Measurements from ENCODE around the gene PAX2. TPM values are rescaled to one million over a fixed set of nuclear protein-coding genes. Genes with fewer than 3 reads are reported as not detected.

Gene PAX2
- total RNA-seq, 1 experiment from 2014 or later, result 0.09 TPM

GRCh38 chr10:100819424-100819823 is 74.0 kb downstream of the PAX2 start:
- Mint-ChIP-seq H3K9me3 (no peaks in the 10 kb centered on the region), H3K27ac (no peak overlapping the region), H3K36me3 (no peaks in the 10 kb centered on the region), H3K4me3 (no peak overlapping the region), H3K27me3 (ENCODE audit: low read depth) (peaks cover 30% of the 10 kb centered on the region), H3K4me1 (peaks cover 24% of the 10 kb centered on the region)
- CTCF ChIA-PET, result interaction anchor here (1.1 kb wide), 1 partner anchor 59 kb away, joined by 3 read pairs; no protein-coding TSS in a partner anchor
- POLR2A ChIA-PET, result no interaction called here
- TF ChIP-seq USF1 (CRISPR knock-in tag; IDR thresholded peaks at IDR 0.05), result no peak
- TF ChIP-seq ZNF317 (CRISPR knock-in tag; IDR thresholded peaks at IDR 0.05; ENCODE audit: borderline replicate concordance, low read depth), result no peak
- no peak for TF ChIP-seq FOXJ3 (CRISPR knock-in tag; IDR thresholded peaks at IDR 0.05; ENCODE audit: borderline replicate concordance)
- TF ChIP-seq E2F4 (CRISPR knock-in tag; IDR thresholded peaks at IDR 0.05; ENCODE audit: borderline replicate concordance, low read depth), result no peak
- no peak for TF ChIP-seq MYBL2 (CRISPR knock-in tag; IDR thresholded peaks at IDR 0.05)
- no peak for TF ChIP-seq RORB (CRISPR knock-in tag; IDR thresholded peaks at IDR 0.05)
- TF ChIP-seq JUN (CRISPR knock-in tag; IDR thresholded peaks at IDR 0.05), result no peak
- no peak for TF ChIP-seq ZNF416 (CRISPR knock-in tag; IDR thresholded peaks at IDR 0.05)
- TF ChIP-seq USF2 (CRISPR knock-in tag; IDR thresholded peaks at IDR 0.05), result no peak
- no peak for TF ChIP-seq ZNF532 (CRISPR knock-in tag; IDR thresholded peaks at IDR 0.05; ENCODE audit: borderline replicate concordance)
- TF ChIP-seq SMAD3 (CRISPR knock-in tag; IDR thresholded peaks at IDR 0.05; ENCODE audit: borderline replicate concordance), result no peak
- TF ChIP-seq FOXP1 (CRISPR knock-in tag; IDR thresholded peaks at IDR 0.05; ENCODE audit: borderline replicate concordance), result no peak
- TF ChIP-seq MLX (CRISPR knock-in tag; IDR thresholded peaks at IDR 0.05), result no peak
- TF ChIP-seq ZBTB21 (CRISPR knock-in tag; IDR thresholded peaks at IDR 0.05; ENCODE audit: borderline replicate concordance), result no peak
- TF ChIP-seq ATF2 (CRISPR knock-in tag; IDR thresholded peaks at IDR 0.05; ENCODE audit: borderline replicate concordance, low read depth), result no peak
- DNase-seq (ENCODE audit: low spot score) (no peak), ATAC-seq (no peak)

- no peak for DNase-seq (ENCODE audit: low spot score)
- H3K27me3 Mint-ChIP-seq (ENCODE audit: low read depth), result peaks cover 11% of the 10 kb centered on the region
- H3K4me1 Mint-ChIP-seq, result peaks cover 11% of the 10 kb centered on the region
- H3K4me3 Mint-ChIP-seq, result no peak overlapping the region
- ATAC-seq, result no peak
- ChIA-PET CTCF (interaction anchor here (1.2 to 2.6 kb wide), 3 partner anchors 83 to 253 kb away, joined by 4 to 7 read pairs (median 6); no protein-coding TSS in a partner anchor), POLR2A (no interaction called here)
- H3K27ac Mint-ChIP-seq, result no peak overlapping the region
- no peaks in the 10 kb centered on the region for H3K36me3 Mint-ChIP-seq
- no peaks in the 10 kb centered on the region for H3K9me3 Mint-ChIP-seq
- TF ChIP-seq EMX1 (CRISPR knock-in tag; IDR thresholded peaks at IDR 0.05) (no peak), FOXK1 (CRISPR knock-in tag; IDR thresholded peaks at IDR 0.05) (no peak), ZNF219 (CRISPR knock-in tag; IDR thresholded peaks at IDR 0.05; ENCODE audit: borderline replicate concordance) (no peak), NR2C2 (CRISPR knock-in tag; IDR thresholded peaks at IDR 0.05) (no peak), CDX4 (CRISPR knock-in tag; IDR thresholded peaks at IDR 0.05; ENCODE audit: borderline replicate concordance) (no peak), SP1 (CRISPR knock-in tag; conservative IDR thresholded peaks at IDR 0.05) (no peak), SMAD4 (CRISPR knock-in tag; IDR thresholded peaks at IDR 0.05) (no peak), USF1 (CRISPR knock-in tag; IDR thresholded peaks at IDR 0.05) (no peak), NFE2L1 (CRISPR knock-in tag; IDR thresholded peaks at IDR 0.05) (no peak)
Measured at GRCh38 chr10:100823194-100823593, 77.8 kb downstream of the PAX2 start.

All from WTC11 (cell line).